ENCODE results near the gene THSD4. TPM values are rescaled to one million over a fixed set of nuclear protein-coding genes. Genes with fewer than 3 reads are reported as not detected.

Gene THSD4
- total and polyA plus RNA-seq, 9 of the 15 experiments (the other 6 are each of a cell fraction or from before 2014, with no cell fraction given): 0.04 TPM; not detected in 5

DNA sequence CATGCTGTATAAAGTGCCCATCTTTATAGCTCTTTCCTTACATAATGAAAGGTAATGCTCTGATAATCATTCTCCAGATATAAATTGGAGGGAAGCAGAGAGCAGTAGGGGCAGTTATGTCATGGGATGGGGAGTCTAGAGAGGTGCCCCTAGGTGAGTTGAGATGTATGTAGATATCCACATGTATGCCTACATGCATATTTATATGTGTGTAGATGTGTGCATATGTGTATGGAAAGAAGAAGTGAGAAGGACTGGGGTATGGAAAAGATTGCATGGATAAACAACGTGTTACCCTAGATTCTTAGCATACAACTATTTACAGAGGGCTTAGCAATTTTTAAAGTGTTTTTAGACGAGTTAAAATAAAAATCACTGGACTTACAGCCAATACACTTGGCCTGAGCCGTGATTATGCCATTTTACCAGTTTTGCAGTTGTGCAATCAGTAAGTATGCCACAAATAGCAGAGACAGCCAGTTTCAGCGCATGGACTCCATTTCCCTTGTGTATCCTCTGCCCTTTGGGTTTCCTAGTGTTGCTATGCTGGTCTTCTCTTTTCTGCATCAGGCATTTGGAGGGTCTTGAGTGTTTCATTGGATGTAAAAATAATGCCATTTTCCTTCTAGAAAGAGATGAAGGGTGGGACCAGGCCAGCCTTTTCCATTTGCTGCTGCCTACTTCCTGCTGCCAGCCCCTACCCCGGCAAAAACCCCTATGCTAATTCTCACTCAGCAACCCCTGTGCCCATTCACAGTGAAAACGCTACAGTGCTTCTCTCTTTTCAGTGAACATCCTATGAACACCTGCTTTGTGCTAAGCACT, 495.7 kb downstream of the THSD4 start:
- Histone ChIP-seq H3K9me1 (ENCODE audit: control insufficient read depth, insufficient read depth, low read length) (no peaks in the 10 kb centered on the region), H3K79me2 (ENCODE audit: control insufficient read depth, insufficient read depth, low read length) (no peaks in the 10 kb centered on the region), H3K4me2 (ENCODE audit: insufficient read depth, low read length) (no peak overlapping the region), H3K4me1 (replicated peaks in 1 of 2; ENCODE audit: control insufficient read depth in 2 of 2, insufficient read depth in 2 of 2, low read length in 2 of 2) (no peaks in the 10 kb centered on the region), H3K36me3 (ENCODE audit: control insufficient read depth, insufficient read depth, low read length) (no peaks in the 10 kb centered on the region), H4K20me1 (replicated peaks; ENCODE audit: control insufficient read depth, insufficient read depth, low read length) (no peaks in the 10 kb centered on the region; the same call in 1 of the 2 replicates), H3K9ac (ENCODE audit: insufficient read depth in 1 of 2, low read depth in 2 of 2, low read length in 2 of 2) (no peak overlapping the region), H3K9me3 (replicated peaks; ENCODE audit: control insufficient read depth, insufficient read depth, low read depth, low read length) (no peaks in the 10 kb centered on the region), H2AFZ (ENCODE audit: low read depth, low read length) (no peak overlapping the region), H3K27ac (ENCODE audit: extremely low read depth, low read depth, low read length) (no peak overlapping the region), H3K27me3 (ENCODE audit: control insufficient read depth in 2 of 2, insufficient read depth in 2 of 2, low read length in 2 of 2) (peaks cover 0 to 6% of the 10 kb centered on the region in 2 experiments; a peak in 2 of 5 replicates), H3K4me3 (no peak overlapping the region)
- no peak for ATAC-seq
- DNase-seq (ENCODE audit: extremely low read depth in 1 of 4, low spot score in 3 of 4): no peak
- 0% methylated on average over 5 of the region's 6 CpGs for WGBS (ENCODE audit: insufficient coverage, low coverage, missing lambda C conversion rate)
- no peak for FAIRE-seq
- in situ Hi-C loops (cut with MboI) (no loop called here), intact Hi-C loops (cut with micrococcal nuclease) (no loop called here)
- CTCF ChIA-PET (ENCODE audit: low intra/inter-chr PET ratio): no interaction called here
- POLR2A ChIA-PET: interaction anchor here (0.5 kb wide), 1 partner anchor 21 kb away, joined by 3 read pairs; no protein-coding TSS in a partner anchor
- BruUV-seq (replicated peaks): no TSS peak
- no peak for TF ChIP-seq BRD9 (IDR thresholded peaks at IDR 0.05; ENCODE audit: low read depth, partially characterized antibody)
- TF ChIP-seq, protein P1, sequence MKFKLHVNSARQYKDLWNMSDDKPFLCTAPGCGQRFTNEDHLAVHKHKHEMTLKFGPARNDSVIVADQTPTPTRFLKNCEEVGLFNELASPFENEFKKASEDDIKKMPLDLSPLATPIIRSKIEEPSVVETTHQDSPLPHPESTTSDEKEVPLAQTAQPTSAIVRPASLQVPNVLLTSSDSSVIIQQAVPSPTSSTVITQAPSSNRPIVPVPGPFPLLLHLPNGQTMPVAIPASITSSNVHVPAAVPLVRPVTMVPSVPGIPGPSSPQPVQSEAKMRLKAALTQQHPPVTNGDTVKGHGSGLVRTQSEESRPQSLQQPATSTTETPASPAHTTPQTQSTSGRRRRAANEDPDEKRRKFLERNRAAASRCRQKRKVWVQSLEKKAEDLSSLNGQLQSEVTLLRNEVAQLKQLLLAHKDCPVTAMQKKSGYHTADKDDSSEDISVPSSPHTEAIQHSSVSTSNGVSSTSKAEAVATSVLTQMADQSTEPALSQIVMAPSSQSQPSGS (CRISPR knock-in tag; IDR thresholded peaks at IDR 0.05): no peak
- no peak for TF ChIP-seq ZNF197 (CRISPR knock-in tag; IDR thresholded peaks at IDR 0.05; ENCODE audit: low read depth)
- TF ChIP-seq NBN (IDR thresholded peaks at IDR 0.05; ENCODE audit: low read depth): no peak
- TF ChIP-seq SAFB2 (IDR thresholded peaks at IDR 0.05; ENCODE audit: borderline replicate concordance, low read depth, low read length, severe bottlenecking): no peak
- TF ChIP-seq CBX3 (IDR thresholded peaks at IDR 0.05; ENCODE audit: borderline replicate concordance in 1 of 2, low read length in 2 of 2): no peak
- TF ChIP-seq, protein P2, sequence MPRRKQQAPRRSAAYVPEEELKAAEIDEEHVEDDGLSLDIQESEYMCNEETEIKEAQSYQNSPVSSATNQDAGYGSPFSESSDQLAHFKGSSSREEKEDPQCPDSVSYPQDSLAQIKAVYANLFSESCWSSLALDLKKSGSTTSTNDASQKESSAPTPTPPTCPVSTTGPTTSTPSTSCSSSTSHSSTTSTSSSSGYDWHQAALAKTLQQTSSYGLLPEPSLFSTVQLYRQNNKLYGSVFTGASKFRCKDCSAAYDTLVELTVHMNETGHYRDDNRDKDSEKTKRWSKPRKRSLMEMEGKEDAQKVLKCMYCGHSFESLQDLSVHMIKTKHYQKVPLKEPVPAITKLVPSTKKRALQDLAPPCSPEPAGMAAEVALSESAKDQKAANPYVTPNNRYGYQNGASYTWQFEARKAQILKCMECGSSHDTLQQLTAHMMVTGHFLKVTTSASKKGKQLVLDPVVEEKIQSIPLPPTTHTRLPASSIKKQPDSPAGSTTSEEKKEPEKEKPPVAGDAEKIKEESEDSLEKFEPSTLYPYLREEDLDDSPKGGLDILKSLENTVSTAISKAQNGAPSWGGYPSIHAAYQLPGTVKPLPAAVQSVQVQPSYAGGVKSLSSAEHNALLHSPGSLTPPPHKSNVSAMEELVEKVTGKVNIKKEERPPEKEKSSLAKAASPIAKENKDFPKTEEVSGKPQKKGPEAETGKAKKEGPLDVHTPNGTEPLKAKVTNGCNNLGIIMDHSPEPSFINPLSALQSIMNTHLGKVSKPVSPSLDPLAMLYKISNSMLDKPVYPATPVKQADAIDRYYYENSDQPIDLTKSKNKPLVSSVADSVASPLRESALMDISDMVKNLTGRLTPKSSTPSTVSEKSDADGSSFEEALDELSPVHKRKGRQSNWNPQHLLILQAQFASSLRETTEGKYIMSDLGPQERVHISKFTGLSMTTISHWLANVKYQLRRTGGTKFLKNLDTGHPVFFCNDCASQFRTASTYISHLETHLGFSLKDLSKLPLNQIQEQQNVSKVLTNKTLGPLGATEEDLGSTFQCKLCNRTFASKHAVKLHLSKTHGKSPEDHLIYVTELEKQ (CRISPR knock-in tag; IDR thresholded peaks at IDR 0.05): no peak
- no peak for TF ChIP-seq ZC3H8 (IDR thresholded peaks at IDR 0.05)
- TF ChIP-seq FIP1L1 (IDR thresholded peaks at IDR 0.05; ENCODE audit: low read depth, low read length, poor library complexity, severe bottlenecking): no peak
- TF ChIP-seq ARNT (IDR thresholded peaks at IDR 0.05): no peak
- no peak for TF ChIP-seq FOXJ2 (tag; IDR thresholded peaks at IDR 0.05)
- no peak for TF ChIP-seq THRAP3 (IDR thresholded peaks at IDR 0.05; ENCODE audit: borderline replicate concordance)
- no peak for TF ChIP-seq GTF2E2 (tag; IDR thresholded peaks at IDR 0.05)
- no peak for TF ChIP-seq POLR2H (tag; IDR thresholded peaks at IDR 0.05; ENCODE audit: low read depth)
- TF ChIP-seq CEBPG (CRISPR knock-in tag; IDR thresholded peaks at IDR 0.05): no peak
- TF ChIP-seq CEBPG (tag; conservative IDR thresholded peaks at IDR 0.05 in 1 of 2, IDR thresholded peaks at IDR 0.05 in 1 of 2): no peak
- TF ChIP-seq BHLHE40 (IDR thresholded peaks at IDR 0.05; ENCODE audit: low read length): no peak
- no peak for TF ChIP-seq KAT2B (IDR thresholded peaks at IDR 0.05; ENCODE audit: low read depth, low read length)
